ENCODE measurements around the gene ULBP1. TPM values are rescaled to one million over a fixed set of nuclear protein-coding genes. Genes with fewer than 3 reads are reported as not detected.

Gene ULBP1
- total RNA-seq, 1 experiment from 2014 or later, result 1.6 TPM

- TF ChIP-seq, protein P1, sequence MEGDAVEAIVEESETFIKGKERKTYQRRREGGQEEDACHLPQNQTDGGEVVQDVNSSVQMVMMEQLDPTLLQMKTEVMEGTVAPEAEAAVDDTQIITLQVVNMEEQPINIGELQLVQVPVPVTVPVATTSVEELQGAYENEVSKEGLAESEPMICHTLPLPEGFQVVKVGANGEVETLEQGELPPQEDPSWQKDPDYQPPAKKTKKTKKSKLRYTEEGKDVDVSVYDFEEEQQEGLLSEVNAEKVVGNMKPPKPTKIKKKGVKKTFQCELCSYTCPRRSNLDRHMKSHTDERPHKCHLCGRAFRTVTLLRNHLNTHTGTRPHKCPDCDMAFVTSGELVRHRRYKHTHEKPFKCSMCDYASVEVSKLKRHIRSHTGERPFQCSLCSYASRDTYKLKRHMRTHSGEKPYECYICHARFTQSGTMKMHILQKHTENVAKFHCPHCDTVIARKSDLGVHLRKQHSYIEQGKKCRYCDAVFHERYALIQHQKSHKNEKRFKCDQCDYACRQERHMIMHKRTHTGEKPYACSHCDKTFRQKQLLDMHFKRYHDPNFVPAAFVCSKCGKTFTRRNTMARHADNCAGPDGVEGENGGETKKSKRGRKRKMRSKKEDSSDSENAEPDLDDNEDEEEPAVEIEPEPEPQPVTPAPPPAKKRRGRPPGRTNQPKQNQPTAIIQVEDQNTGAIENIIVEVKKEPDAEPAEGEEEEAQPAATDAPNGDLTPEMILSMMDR (conservative IDR thresholded peaks at IDR 0.05), result no peak
- H4K91ac ChIP-seq (ENCODE audit: insufficient read length, low read depth, low read length), result no peak overlapping the region
- H2AFZ ChIP-seq (ENCODE audit: low read length), result no peak overlapping the region
- Mint-ChIP-seq H3K4me1 (peaks cover 6 to 8% of the 10 kb centered on the region in 2 experiments), H3K27ac (no peak overlapping the region; a peak in 1 of 7 replicates), H3K4me3 (no peak overlapping the region), H3K9me3 (peaks cover 0 to 5% of the 10 kb centered on the region in 2 experiments; a peak in 1 of 5 replicates), H3K36me3 (ENCODE audit: insufficient read depth in 1 of 3, low read depth in 3 of 3) (peaks cover 0 to 4% (median 3%) of the 10 kb centered on the region in 3 experiments; a peak in 3 of 7 replicates), H3K27me3 (ENCODE audit: low read depth) (peaks cover 97% of the 10 kb centered on the region)
- H4K8ac ChIP-seq (replicated peaks; ENCODE audit: insufficient read length, low read depth, low read length), result no peak overlapping the region
- DNase-seq, result no peak
- H2BK5ac ChIP-seq (ENCODE audit: insufficient read length, low read length), result no peak overlapping the region
- H3K4ac ChIP-seq (ENCODE audit: low read depth, low read length), result no peak overlapping the region
- no peak overlapping the region for H3K18ac ChIP-seq (ENCODE audit: insufficient read length, low read depth, low read length)
- no peak overlapping the region for H2AK5ac ChIP-seq (ENCODE audit: insufficient read length, low read length)
- WGBS (ENCODE audit: extremely low coverage, insufficient read length, low lambda C conversion rate), result no CpG with 5 or more reads among the region's 4 CpGs
- no peaks in the 10 kb centered on the region for H3K79me1 ChIP-seq (ENCODE audit: insufficient read depth, low read depth, low read length, poor library complexity, severe bottlenecking)
- no peak overlapping the region for H4K5ac ChIP-seq (ENCODE audit: insufficient read length, low read depth, low read length)
- H3K9me3 ChIP-seq (ENCODE audit: control insufficient read depth, low read depth, low read length), result no peaks in the 10 kb centered on the region
- H3T11ph ChIP-seq (ENCODE audit: low read length), result no peak overlapping the region
- no peak overlapping the region for H2BK120ac ChIP-seq (ENCODE audit: low read depth, low read length, poor library complexity, severe bottlenecking)
- H3K14ac ChIP-seq (ENCODE audit: insufficient read depth, low read length), result no peak overlapping the region
- no peak overlapping the region for H3K27ac ChIP-seq (ENCODE audit: insufficient read length, low read depth, low read length)
- no peaks in the 10 kb centered on the region for H4K20me1 ChIP-seq (ENCODE audit: control insufficient read depth, insufficient read depth, insufficient read length)
- no peak overlapping the region for H2BK15ac ChIP-seq (ENCODE audit: low read depth, low read length)
- no peak overlapping the region for H3K56ac ChIP-seq (ENCODE audit: insufficient read length, low read depth, low read length)
- H3K79me2 ChIP-seq (ENCODE audit: insufficient read depth, low read length), result no peaks in the 10 kb centered on the region
- H3K9ac ChIP-seq (ENCODE audit: extremely low read depth, insufficient read length, low read length), result no peak overlapping the region
- no peak overlapping the region for H2BK12ac ChIP-seq (ENCODE audit: insufficient read length, low read depth, low read length)
- no peaks in the 10 kb centered on the region for H3K4me1 ChIP-seq (ENCODE audit: insufficient read depth, low read length)
- H3K4me2 ChIP-seq (ENCODE audit: insufficient read depth, insufficient read length, low read length), result no peak overlapping the region
- H2BK20ac ChIP-seq (ENCODE audit: low read depth, low read length, poor library complexity, severe bottlenecking), result no peak overlapping the region
- peaks cover 6% of the 10 kb centered on the region for H3K23me2 ChIP-seq (ENCODE audit: insufficient read length, low read depth, low read length, poor library complexity, severe bottlenecking)
- H3K23ac ChIP-seq (ENCODE audit: insufficient read length, low read depth, low read length), result no peak overlapping the region
- peaks cover 52% of the 10 kb centered on the region for H3K27me3 ChIP-seq (ENCODE audit: insufficient read depth, low read length)
Measured at GRCh38 chr6:149935246-149935645, 28.5 kb upstream of the ULBP1 start.

Data from H9 (cell line).